Fibroblast of gingiva (primary cell): ENCODE measurements around the gene BLCAP.
"Not testable (repeated sequence)": the region's sequence is repeated elsewhere in the genome, so short reads cannot be mapped to it uniquely, and the experiment has no call there.

ENCODE experiments used
- DNase-seq: peaks from one replicate; pipeline ENCODE4 v3.0.0-alpha.2; 2011; ENCODE audit warnings: low read depth

BLCAP gene

GRCh38 chr20:37513779-37514359 is 13.8 kb downstream of the BLCAP start:
- DNase-seq, result no peak

GRCh38 chr20:37511610-37512275 is 15.9 kb downstream of the BLCAP start:
- peak; percentile 83 for DNase-seq

GRCh38 chr20:37510226-37510625 is 17.4 kb downstream of the BLCAP start:
- DNase-seq, result no peak

GRCh38 chr20:37506152-37506725 is 21.4 kb downstream of the BLCAP start:
- no peak for DNase-seq

- DNase-seq, result no peak
These were observed 22.2 kb downstream of the BLCAP start for GRCh38 chr20:37505263-37506151.

GRCh38 chr20:37504404-37505096 is 23.1 kb downstream of the BLCAP start:
- DNase-seq, result no peak

- no peak for DNase-seq
These were observed 24.3 kb downstream of the BLCAP start for GRCh38 chr20:37503256-37503927.

- no peak for DNase-seq
These were observed 25.0 kb downstream of the BLCAP start for GRCh38 chr20:37502654-37503053.

GRCh38 chr20:37501940-37502339 is 25.7 kb downstream of the BLCAP start:
- no peak for DNase-seq

GRCh38 chr20:37500311-37500710 is 27.4 kb downstream of the BLCAP start:
- DNase-seq, result no peak

- no peak for DNase-seq
These were observed 29.5 kb downstream of the BLCAP start for GRCh38 chr20:37498066-37498665.

GRCh38 chr20:37494796-37495195 is 32.9 kb downstream of the BLCAP start:
- DNase-seq, result no peak

- DNase-seq, result no peak
These were observed 33.4 kb downstream of the BLCAP start for GRCh38 chr20:37494301-37494700.

GRCh38 chr20:37492945-37493344 is 34.7 kb downstream of the BLCAP start:
- no peak for DNase-seq

GRCh38 chr20:37492096-37492625 is 35.5 kb downstream of the BLCAP start:
- DNase-seq, result no peak

GRCh38 chr20:37490663-37491350 is 36.9 kb downstream of the BLCAP start:
- no peak for DNase-seq

- not testable (repeated sequence) for DNase-seq
These were observed 41.5 kb downstream of the BLCAP start for GRCh38 chr20:37486209-37486608.

GRCh38 chr20:37484331-37484730 is 43.3 kb downstream of the BLCAP start:
- no peak for DNase-seq

- no peak for DNase-seq
These were observed 46.1 kb downstream of the BLCAP start for GRCh38 chr20:37481610-37482009.

GRCh38 chr20:37480919-37481318 is 46.8 kb downstream of the BLCAP start:
- DNase-seq, result no peak
